ENCODE measurements around the gene NDRG3. TPM values are rescaled to one million over a fixed set of nuclear protein-coding genes. Genes with fewer than 3 reads are reported as not detected.

NDRG3 gene
- total and polyA plus RNA-seq, 7 donors = 21.6 to 38.9 (median 28.8) TPM

DNA sequence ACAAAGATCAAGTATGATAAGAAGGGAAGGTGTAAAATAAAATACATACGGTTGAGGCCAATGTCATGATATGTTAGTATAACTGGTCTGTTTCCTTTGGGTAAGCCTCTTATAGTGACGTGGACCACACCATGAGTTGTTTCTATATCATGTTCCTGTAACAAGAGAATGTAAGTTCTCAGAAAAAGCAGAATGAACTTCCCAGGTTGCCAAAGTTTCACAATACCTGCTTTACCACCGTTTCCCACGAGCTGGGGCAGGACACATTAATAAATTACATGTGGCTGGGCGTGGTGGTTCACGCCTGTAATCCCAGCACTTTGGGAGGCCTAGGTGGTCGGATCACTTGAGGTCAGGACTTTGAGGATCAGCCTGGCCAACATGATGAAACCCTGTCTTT is 57.3 kb downstream of the NDRG3 start:
- DNase-seq = no peak
- Histone ChIP-seq H3K4me3 (no peak overlapping the region), H3K4me1 (no peaks in the 10 kb centered on the region), H3K27ac (no peak overlapping the region), H3K36me3 (peaks cover 4 to 48% (median 9%) of the 10 kb centered on the region in 4 donors), H3K9me3 (no peaks in the 10 kb centered on the region), H3K27me3 (no peaks in the 10 kb centered on the region)
- TF ChIP-seq EP300 (IDR thresholded peaks at IDR 0.05) (no peak), POLR2AphosphoS5 (IDR thresholded peaks at IDR 0.05) (no peak), POLR2A (IDR thresholded peaks at IDR 0.05) (no peak)
- TF ChIP-seq, protein P1, sequence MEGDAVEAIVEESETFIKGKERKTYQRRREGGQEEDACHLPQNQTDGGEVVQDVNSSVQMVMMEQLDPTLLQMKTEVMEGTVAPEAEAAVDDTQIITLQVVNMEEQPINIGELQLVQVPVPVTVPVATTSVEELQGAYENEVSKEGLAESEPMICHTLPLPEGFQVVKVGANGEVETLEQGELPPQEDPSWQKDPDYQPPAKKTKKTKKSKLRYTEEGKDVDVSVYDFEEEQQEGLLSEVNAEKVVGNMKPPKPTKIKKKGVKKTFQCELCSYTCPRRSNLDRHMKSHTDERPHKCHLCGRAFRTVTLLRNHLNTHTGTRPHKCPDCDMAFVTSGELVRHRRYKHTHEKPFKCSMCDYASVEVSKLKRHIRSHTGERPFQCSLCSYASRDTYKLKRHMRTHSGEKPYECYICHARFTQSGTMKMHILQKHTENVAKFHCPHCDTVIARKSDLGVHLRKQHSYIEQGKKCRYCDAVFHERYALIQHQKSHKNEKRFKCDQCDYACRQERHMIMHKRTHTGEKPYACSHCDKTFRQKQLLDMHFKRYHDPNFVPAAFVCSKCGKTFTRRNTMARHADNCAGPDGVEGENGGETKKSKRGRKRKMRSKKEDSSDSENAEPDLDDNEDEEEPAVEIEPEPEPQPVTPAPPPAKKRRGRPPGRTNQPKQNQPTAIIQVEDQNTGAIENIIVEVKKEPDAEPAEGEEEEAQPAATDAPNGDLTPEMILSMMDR (IDR thresholded peaks at IDR 0.05) = no peak
- 56 to 81% methylated on average over 7 of the region's 7 CpGs for WGBS, 2 donors
- intact Hi-C loops (cut with DNase I) = no loop called here

DNA sequence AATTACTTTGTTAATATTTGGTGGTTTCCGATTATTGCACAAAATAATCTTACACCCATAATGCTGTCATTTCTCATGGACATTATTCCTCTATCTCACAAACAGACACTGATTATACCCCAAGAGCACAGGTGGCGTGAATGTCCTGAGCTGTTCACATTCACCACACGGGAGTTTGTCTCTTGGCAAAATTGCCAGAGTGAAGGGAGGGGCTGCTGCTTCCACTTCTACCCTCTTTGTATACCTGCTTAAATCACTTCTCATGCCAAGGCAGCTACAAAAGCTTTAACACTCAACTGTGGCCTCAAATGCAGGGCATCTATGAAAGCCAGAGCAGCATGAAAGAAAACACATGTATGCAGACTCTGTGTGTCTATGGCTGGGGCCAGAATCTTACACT is 58.0 kb downstream of the NDRG3 start:
- no peaks in the 10 kb centered on the region for H3K4me1 ChIP-seq
- TF ChIP-seq POLR2A (IDR thresholded peaks at IDR 0.05) (no peak), POLR2AphosphoS5 (IDR thresholded peaks at IDR 0.05) (no peak), EP300 (IDR thresholded peaks at IDR 0.05) (no peak)
- TF ChIP-seq, protein P1 (IDR thresholded peaks at IDR 0.05) = no peak
- no peak for DNase-seq
- 82 to 85% methylated on average over 3 of the region's 3 CpGs for WGBS, 2 donors
- no peak overlapping the region for H3K4me3 ChIP-seq
- peaks cover 4 to 54% (median 9%) of the 10 kb centered on the region in 4 donors for H3K36me3 ChIP-seq
- no peaks in the 10 kb centered on the region for H3K9me3 ChIP-seq
- intact Hi-C loops (cut with DNase I) = no loop called here
- no peaks in the 10 kb centered on the region for H3K27me3 ChIP-seq
- no peak overlapping the region for H3K27ac ChIP-seq

DNA sequence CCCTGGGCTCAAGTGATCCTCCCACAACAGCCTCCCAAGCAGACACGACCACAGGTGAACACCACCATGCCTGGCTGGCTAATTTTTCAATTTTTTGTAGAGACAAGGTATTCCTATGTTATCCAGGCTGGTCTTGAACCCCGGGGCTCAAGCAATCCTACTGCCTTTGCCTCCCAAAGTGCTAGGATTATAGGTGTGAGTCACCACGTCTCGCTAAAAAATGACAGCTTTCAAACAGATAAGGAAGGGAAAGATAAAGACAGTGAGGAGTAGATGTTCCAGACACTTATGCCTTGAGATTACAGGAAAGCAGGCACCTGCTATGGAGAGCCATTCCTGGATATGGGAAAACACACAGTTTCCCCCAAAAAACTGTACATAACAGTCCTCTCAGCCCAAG is 58.9 kb downstream of the NDRG3 start:
- 85 to 88% methylated on average over 4 of the region's 4 CpGs for WGBS, 2 donors
- no peaks in the 10 kb centered on the region for H3K4me1 ChIP-seq
- no peaks in the 10 kb centered on the region for H3K27me3 ChIP-seq
- DNase-seq = no peak
- intact Hi-C loops (cut with DNase I) = no loop called here
- TF ChIP-seq EP300 (IDR thresholded peaks at IDR 0.05) = no peak
- TF ChIP-seq POLR2AphosphoS5 (IDR thresholded peaks at IDR 0.05) = no peak
- TF ChIP-seq POLR2A (IDR thresholded peaks at IDR 0.05) = no peak
- TF ChIP-seq, protein P1 (IDR thresholded peaks at IDR 0.05) = no peak
- H3K36me3 ChIP-seq = peaks cover 4 to 63% (median 11%) of the 10 kb centered on the region in 4 donors
- no peak overlapping the region for H3K4me3 ChIP-seq
- H3K27ac ChIP-seq = no peak overlapping the region
- no peaks in the 10 kb centered on the region for H3K9me3 ChIP-seq

DNA sequence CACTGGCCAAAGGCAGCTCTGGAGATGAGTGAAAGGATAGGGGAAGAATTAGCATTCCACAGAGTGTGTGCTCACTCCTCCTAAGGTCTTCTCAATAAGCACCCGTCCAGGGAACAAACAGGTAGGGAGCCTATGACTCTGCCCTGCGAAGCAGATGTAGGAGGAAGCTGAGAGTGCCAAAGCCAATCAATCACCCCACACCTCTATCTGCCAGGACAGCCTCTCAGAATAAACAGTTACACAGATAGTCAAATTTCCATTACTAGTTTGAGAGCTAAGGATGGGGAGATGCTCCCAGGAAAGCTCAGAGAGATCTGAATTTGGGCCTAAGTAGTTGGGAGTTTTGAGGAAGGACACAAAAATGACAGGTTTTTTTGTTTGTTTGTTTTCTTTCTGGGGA is 59.4 kb downstream of the NDRG3 start:
- H3K36me3 ChIP-seq = peaks cover 4 to 66% (median 11%) of the 10 kb centered on the region in 4 donors

More for the DNA sequence above, 59.4 kb downstream of the NDRG3 start:
- no peaks in the 10 kb centered on the region for H3K27me3 ChIP-seq
- DNase-seq = no peak
- TF ChIP-seq POLR2AphosphoS5 (IDR thresholded peaks at IDR 0.05) (no peak), POLR2A (IDR thresholded peaks at IDR 0.05) (no peak), EP300 (IDR thresholded peaks at IDR 0.05) (no peak)
- TF ChIP-seq, protein P1 (IDR thresholded peaks at IDR 0.05) = no peak
- 90 to 95% methylated on average over 2 of the region's 2 CpGs for WGBS, 2 donors
- H3K27ac ChIP-seq = no peak overlapping the region
- no peaks in the 10 kb centered on the region for H3K4me1 ChIP-seq
- H3K9me3 ChIP-seq = no peaks in the 10 kb centered on the region
- H3K4me3 ChIP-seq = no peak overlapping the region
- intact Hi-C loops (cut with DNase I) = no loop called here
